Thyroid gland (tissue), 4 donors: ENCODE measurements around the gene PHF3.

ENCODE experiments used
- CTCF ChIP-seq, 6 experiments: fragments of 200-600 bp in 3 of 6; fragments of 450-650 bp in 3 of 6; sonication (generic) in 3 of 6; IDR thresholded peaks; one replicate each; pipeline ENCODE4 v1.5.1; 2016 to 2019; ENCODE audit warnings: antibody characterized with exemption in 6 of 6, mild to moderate bottlenecking in 2 of 6, inconsistent platforms in 1 of 6, moderate library complexity in 1 of 6
- POLR2A ChIP-seq, 2 donors: fragments of 450-650 bp; IDR thresholded peaks; one replicate each; pipeline ENCODE4 v1.6.1; 2017; ENCODE audit warnings: antibody characterized with exemption in 2 of 2, mild to moderate bottlenecking in 2 of 2, moderate library complexity in 1 of 2

GRCh38 chr6:63671098-63671754 is 35.6 kb downstream of the PHF3 start:
- TF ChIP-seq CTCF (IDR thresholded peaks at IDR 0.05) (no peak), POLR2A (IDR thresholded peaks at IDR 0.05) (no peak)
